Loucy (cell line): ENCODE results near the gene MRNIP.
"Not testable (repeated sequence)": the region's sequence is repeated elsewhere in the genome, so short reads cannot be mapped to it uniquely, and the experiment has no call there.

Source experiments
- H2AFZ ChIP-seq: fragments of 200-600 bp; sonication (generic); 2 replicates; pipeline ENCODE4 v1.6.0; 2016; ENCODE audit warnings: antibody characterized with exemption, mild to moderate bottlenecking, low read length, moderate library complexity
- H3F3A ChIP-seq: fragments of 200-600 bp; 2 replicates; pipeline ENCODE4 v1.6.0; 2016; ENCODE audit warnings: antibody characterized with exemption, low read depth, mild to moderate bottlenecking
- H3K27me3 ChIP-seq: fragments of 200-600 bp; sonication (generic); 2 replicates; pipeline ENCODE4 v1.6.1; 2014; ENCODE audit warnings: low read length, mild to moderate bottlenecking; ENCODE audit not compliant: insufficient read depth, poor library complexity, severe bottlenecking
- H3K36me3 ChIP-seq: fragments of 200-600 bp; sonication (generic); 2 replicates; pipeline ENCODE4 v1.6.1; 2016; ENCODE audit warnings: low read length; ENCODE audit not compliant: insufficient read depth
- H3K4me1 ChIP-seq: fragments of 200-600 bp; sonication (generic); 2 replicates; pipeline ENCODE4 v1.5.1; 2014; ENCODE audit warnings: low read length, mild to moderate bottlenecking; ENCODE audit not compliant: insufficient read depth, poor library complexity, severe bottlenecking
- H3K4me2 ChIP-seq: fragments of 200-600 bp; sonication (generic); 2 replicates; pipeline ENCODE4 v1.6.0; 2014; ENCODE audit warnings: antibody characterized with exemption, low read length, low read depth, mild to moderate bottlenecking; ENCODE audit not compliant: poor library complexity, severe bottlenecking
- H3K4me3 ChIP-seq: fragments of 200-600 bp; sonication (generic); 2 replicates; pipeline ENCODE4 v1.5.1; 2014; ENCODE audit warnings: low read length, mild to moderate bottlenecking, mixed read lengths; ENCODE audit not compliant: poor library complexity, severe bottlenecking
- H3K79me2 ChIP-seq: fragments of 200-600 bp; sonication (generic); 2 replicates; pipeline ENCODE4 v1.6.1; 2014; ENCODE audit warnings: low read length; ENCODE audit not compliant: insufficient read depth
- H3K9ac ChIP-seq: fragments of 200-600 bp; sonication (generic); 2 replicates; pipeline ENCODE4 v1.6.0; 2014; ENCODE audit warnings: mild to moderate bottlenecking, low read depth, low read length, moderate library complexity; ENCODE audit not compliant: poor library complexity, severe bottlenecking
- H3K9me2 ChIP-seq: fragments of 200-600 bp; sonication (generic); replicated peaks from 2 replicates; pipeline ENCODE4 v1.6.1; 2016; ENCODE audit warnings: low read depth, low read length, mixed read lengths
- H3K9me3 ChIP-seq: fragments of 200-600 bp; sonication (generic); 2 replicates; pipeline ENCODE4 v1.6.1; 2014; ENCODE audit warnings: mild to moderate bottlenecking, antibody characterized with exemption, low read length, low read depth; ENCODE audit not compliant: insufficient read depth
- H4K20me1 ChIP-seq: fragments of 200-600 bp; sonication (generic); 2 replicates; pipeline ENCODE4 v1.6.0; 2014; ENCODE audit warnings: antibody characterized with exemption, low read length, mild to moderate bottlenecking; ENCODE audit not compliant: insufficient read depth, poor library complexity, severe bottlenecking
- CTCF ChIP-seq: fragments of 200-600 bp; sonication (generic); conservative IDR thresholded peaks from 2 replicates; pipeline ENCODE4 v1.5.1; 2014; ENCODE audit warnings: mild to moderate bottlenecking, antibody characterized with exemption, low read length
- EZH2phosphoT487 ChIP-seq: fragments of 200-600 bp; IDR thresholded peaks from 2 replicates; pipeline ENCODE4 v1.6.1; 2018; ENCODE audit warnings: antibody characterized with exemption, mild to moderate bottlenecking, moderate library complexity, borderline replicate concordance

Gene MRNIP

GRCh38 chr5:179836225-179837019 is 22.2 kb downstream of the MRNIP start:
- Histone ChIP-seq H3K9me2 (no peaks in the 10 kb centered on the region), H3K36me3 (peaks cover 19% of the 10 kb centered on the region; the same call in 1 of the 2 replicates), H3K4me3 (no peak overlapping the region), H3K27me3 (no peaks in the 10 kb centered on the region), H4K20me1 (no peaks in the 10 kb centered on the region), H3K4me2 (no peak overlapping the region), H2AFZ (no peak overlapping the region), H3K79me2 (no peaks in the 10 kb centered on the region), H3K9ac (no peak overlapping the region), H3K9me3 (no peaks in the 10 kb centered on the region), H3F3A (no peaks in the 10 kb centered on the region), H3K4me1 (no peaks in the 10 kb centered on the region)
- TF ChIP-seq CTCF = no peak
- no peak for TF ChIP-seq EZH2phosphoT487

- H3K4me2 ChIP-seq, H3K9me2 ChIP-seq, H4K20me1 ChIP-seq, H3K9ac ChIP-seq, H3K4me1 ChIP-seq, H3K4me3 ChIP-seq, H3K79me2 ChIP-seq, H3K9me3 ChIP-seq, H3K27me3 ChIP-seq, H3F3A ChIP-seq, H2AFZ ChIP-seq: not testable (repeated sequence)
- peaks cover 19% of the 10 kb centered on the region; the same call in 1 of the 2 replicates for H3K36me3 ChIP-seq
These were observed 23.7 kb downstream of the MRNIP start for GRCh38 chr5:179834871-179835270.

- Histone ChIP-seq H3K4me1 (no peaks in the 10 kb centered on the region), H3K36me3 (peaks cover 19% of the 10 kb centered on the region; the same call in 1 of the 2 replicates), H2AFZ (no peak overlapping the region), H3K4me2 (no peak overlapping the region), H3K4me3 (no peak overlapping the region), H3K9me2 (no peaks in the 10 kb centered on the region), H3K9ac (no peak overlapping the region), H3K9me3 (no peaks in the 10 kb centered on the region), H3K27me3 (no peaks in the 10 kb centered on the region), H3K79me2 (no peaks in the 10 kb centered on the region), H4K20me1 (no peaks in the 10 kb centered on the region), H3F3A (no peaks in the 10 kb centered on the region)
- no peak for TF ChIP-seq EZH2phosphoT487
- no peak for TF ChIP-seq CTCF
These were observed 24.5 kb downstream of the MRNIP start for GRCh38 chr5:179834120-179834519.

- Histone ChIP-seq H3K4me2 (no peak overlapping the region), H3K9ac (no peak overlapping the region), H3K36me3 (peaks cover 19% of the 10 kb centered on the region; the same call in 1 of the 2 replicates), H3K9me3 (no peaks in the 10 kb centered on the region), H3K4me3 (no peak overlapping the region), H4K20me1 (no peaks in the 10 kb centered on the region), H3K27me3 (no peaks in the 10 kb centered on the region), H3K79me2 (no peaks in the 10 kb centered on the region), H3K9me2 (no peaks in the 10 kb centered on the region), H3K4me1 (no peaks in the 10 kb centered on the region), H3F3A (no peaks in the 10 kb centered on the region), H2AFZ (no peak overlapping the region)
- TF ChIP-seq CTCF (no peak), EZH2phosphoT487 (no peak)
These were observed 24.9 kb downstream of the MRNIP start for GRCh38 chr5:179833709-179834070.
